Neural progenitor cell (in vitro differentiated cells): ENCODE measurements around the gene NT5DC1.

Experiments
- CTCF ChIP-seq: fragments of 200-600 bp; sonication (generic); IDR thresholded peaks from 2 replicates; pipeline ENCODE4 v1.5.1; 2017; ENCODE audit warnings: antibody characterized with exemption, mild to moderate bottlenecking
- EZH2 ChIP-seq: fragments of 200-600 bp; sonication (generic); IDR thresholded peaks from 2 replicates; pipeline ENCODE4 v1.6.1; 2017; ENCODE audit warnings: antibody characterized with exemption, mild to moderate bottlenecking, moderate library complexity

- TF ChIP-seq CTCF (no peak), EZH2 (no peak)
Observed at GRCh38 chr6:116238083-116238482, 137.4 kb downstream of the NT5DC1 start.
